Measurements from ENCODE around the gene TUBB6.
A peak's percentile ranks its signal among the peaks of the same experiment; 100 is the strongest.

The TUBB6 gene

DNA sequence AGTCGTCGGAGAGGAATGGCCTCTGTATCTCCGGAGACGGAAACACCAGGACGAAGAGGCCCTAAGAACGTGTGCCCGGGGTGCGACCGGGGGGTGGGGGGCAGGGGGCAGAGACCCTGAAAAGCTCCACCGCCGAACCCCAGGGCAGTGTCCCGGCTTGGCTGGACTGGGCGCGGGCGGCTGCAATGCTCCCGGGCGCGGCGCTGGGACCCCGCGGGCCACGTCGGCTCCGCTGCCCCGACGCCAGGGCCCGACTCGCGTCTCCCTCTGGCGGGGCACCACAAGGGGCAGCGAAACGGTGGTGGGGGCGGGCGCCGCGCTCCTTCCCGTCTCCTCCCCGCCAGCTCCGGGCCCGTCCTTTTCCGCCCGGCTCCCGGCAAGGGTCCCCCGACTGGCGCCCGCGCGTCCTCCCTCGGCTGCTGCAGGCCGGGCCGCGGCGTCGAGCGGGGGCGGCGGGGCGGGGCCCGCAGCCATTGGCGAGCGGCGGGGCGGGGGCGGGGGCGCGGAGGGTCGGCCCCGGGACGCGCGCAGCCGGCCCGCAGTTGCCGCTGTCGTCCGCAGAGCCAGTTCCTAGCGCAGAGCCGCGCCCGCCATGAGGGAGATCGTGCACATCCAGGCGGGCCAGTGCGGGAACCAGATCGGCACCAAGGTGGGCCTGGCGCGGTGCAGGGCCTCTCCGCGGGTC, at the start of gene TUBB6:
TSS of gene TUBB6 (plus strand) at position 541 of the 685 bp plus-strand sequence. CDS start at position 593, 52 bp downstream.
- peak in 1 of 2 donors; percentile 18 for DNase-seq (ENCODE audit: low read depth in 2 of 2)

DNA sequence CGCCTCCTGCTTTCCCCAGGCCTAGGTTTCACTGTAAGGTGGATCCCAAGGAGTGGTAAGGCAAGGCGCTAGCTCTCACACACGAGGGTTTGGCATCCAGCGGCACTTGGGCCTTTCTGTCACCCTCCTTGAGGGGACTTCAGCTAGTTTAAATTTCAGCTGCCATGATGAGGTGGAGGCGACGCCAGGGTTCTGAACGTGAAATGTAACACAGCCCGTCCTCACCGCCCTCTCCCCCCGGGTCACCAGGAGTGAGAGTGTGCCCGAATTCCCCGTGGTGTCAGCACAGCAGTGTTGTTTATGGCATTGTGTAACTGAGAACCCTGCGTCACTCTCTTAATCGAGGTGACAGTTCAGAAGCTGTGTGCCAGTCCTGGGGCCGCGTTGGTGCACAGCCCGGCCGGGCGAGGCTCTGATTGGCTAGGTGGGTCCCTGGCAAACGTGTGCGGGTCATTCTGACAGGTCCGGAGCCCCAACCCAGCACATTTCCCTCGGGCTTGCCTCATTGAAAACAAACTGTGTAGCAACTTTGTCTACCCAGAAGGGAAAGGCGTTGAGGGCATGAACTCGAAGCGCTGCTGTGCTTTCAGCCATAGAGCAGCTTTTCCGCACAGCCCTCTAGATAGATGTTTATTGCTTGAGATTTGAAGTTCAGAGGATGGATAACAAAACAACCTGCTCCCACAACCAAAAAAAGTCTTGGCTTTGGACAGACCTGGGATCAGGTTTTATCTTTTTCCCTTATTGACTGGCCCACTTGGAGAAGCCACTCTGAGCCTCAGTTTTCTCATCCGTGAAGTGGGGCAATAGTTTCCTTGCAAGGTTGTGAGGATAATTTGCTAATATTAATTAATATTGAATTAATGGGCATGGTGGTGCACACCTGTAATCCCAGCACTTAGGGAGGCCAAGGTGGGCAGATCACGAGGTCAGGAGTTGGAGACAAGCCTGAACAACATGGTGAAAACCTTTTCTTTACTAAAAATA, 49.0 kb upstream of the TUBB6 start:
- DNase-seq (ENCODE audit: low read depth in 2 of 2): no peak

DNA sequence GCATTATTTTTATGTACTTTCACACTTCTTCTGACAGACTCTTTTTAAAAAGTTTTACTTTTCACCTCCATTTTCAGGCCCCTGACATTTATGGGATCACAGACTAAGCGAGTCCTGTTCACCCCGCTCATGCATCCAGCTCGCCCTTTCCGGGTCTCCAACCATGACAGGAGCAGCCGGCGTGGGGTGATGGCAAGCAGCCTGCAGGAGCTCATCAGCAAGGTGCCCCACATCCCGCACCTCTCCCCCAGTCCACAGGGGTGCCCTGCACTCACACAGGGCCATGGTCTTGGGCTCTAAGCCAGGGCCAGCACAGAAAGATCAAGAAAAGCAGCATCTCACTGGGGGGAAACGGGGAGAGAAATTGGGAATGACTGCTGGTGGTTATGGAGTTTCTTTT, 45.3 kb upstream of the TUBB6 start:
- DNase-seq (ENCODE audit: low read depth in 2 of 2): no peak

DNA sequence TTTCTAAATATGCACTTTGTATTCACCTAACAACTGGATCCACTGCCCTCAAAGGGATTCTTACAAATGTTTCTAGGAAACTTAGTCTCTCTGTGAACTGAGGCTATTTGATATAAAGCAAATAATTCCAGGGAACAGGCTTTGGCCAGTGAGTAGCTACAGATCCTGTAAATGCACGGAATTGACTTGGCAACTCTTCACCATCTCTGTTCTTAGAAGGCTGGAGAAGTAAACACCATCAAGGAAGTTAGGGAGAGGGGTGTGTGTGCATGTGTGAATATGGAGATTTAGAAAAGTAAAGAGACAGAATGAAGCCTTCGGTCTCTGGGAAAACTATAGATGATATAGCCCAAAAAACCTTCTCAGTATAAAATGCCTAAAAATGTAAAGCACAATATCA, 43.2 kb upstream of the TUBB6 start:
- DNase-seq (ENCODE audit: low read depth in 2 of 2): no peak

DNA sequence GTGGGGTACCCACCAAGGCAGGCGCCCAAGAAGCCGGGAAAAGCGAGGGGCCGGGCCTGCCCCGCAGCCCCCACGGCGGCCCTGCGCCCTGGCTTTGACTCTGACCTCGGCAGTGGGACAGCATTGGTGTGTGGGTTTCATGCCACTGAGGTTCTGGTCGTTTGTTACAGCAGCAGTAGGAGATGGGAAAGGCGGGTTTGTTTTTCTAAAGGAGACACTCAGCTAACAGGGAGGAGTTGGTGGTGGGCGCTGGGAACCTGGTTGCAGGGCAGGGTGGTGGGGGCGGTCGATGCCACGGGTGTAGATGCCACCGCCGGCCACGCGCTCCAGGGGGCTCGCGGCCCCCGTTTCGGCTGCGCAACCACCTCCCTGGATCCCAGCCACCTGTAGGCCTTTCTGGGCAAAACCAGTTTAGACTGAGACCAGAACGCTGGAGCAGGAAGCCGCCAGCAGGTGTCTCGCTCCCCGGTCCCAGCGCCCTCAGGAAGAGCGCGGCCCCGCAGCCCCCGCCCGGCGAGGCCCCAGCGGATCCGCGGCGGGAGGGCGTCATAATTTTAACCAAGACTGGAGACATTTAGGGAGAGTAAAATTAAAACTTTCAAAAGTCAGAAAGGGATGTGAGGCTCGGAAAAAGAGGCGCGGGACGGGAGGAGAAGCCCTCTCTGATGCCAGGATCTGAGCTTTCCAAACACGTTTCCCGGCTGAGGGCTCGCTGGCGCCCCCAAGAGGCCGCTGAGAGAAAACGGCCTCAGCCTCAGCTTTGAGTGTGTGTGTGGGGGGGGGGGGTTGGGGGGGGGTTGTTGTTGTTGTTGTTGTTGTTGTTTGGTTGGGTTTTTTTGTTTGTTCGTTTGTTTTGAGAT, 36.4 kb upstream of the TUBB6 start:
- peak; percentile 20 to 31 for DNase-seq (ENCODE audit: low read depth in 2 of 2)

DNA sequence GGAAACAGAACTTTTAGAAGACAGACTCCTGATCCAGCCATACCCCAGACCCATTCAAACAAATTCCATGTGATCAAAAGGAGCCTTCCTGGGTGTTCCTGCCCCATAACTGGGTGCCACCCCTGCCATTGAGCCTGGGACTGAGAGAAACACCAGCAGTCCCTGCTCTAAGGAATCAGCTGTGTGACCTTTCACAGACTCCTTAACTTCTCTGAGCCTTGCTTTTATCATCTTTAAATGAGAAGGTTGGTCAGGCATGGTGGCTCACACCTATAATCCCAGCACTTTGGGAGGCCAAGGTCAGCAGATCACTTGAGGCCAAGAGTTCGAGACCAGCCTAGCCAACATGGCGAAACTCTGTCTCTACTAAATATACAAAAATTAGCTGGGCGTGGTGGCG, 33.2 kb upstream of the TUBB6 start:
- DNase-seq (ENCODE audit: low read depth in 2 of 2): no peak

DNA sequence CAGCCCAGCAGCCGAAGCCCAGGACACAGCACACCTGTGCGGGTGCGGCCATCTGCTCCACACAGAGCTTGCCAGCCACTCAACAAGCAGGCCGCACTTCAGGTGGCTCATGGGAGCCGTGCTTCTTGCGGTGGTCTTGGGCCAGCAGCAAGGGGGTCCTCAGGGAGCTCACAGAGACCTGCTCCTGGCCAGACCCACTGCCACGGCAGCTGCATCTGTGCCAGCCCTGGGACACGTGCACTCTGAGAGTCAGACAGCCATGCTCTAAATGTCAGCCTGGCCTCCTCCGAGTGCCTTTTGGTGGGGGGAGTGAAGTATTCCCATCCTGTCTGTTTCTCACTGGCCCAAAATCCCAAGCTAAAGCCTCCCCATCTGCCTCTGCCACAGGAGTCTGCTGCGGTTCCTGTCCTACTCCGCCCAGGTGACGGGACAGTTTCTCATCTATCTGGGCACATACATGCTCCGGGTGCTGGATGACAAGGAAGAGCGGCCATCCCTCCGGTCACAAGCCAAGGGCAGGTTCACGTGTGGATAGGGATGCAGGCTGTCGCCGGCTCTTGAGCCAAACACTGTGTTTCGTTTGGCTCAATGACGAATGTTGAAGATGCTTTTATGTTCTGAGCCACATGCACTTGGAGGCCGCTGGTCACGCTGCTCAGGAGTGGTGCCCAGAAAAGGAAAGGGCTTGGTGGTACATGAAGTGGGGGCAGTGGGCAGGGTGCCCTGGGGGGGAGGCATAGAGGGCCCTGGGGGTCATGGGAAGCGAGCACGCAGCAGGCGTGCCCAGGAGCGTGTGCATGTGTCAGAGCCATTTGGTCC, 31.1 kb upstream of the TUBB6 start:
- no peak for DNase-seq (ENCODE audit: low read depth in 2 of 2)

DNA sequence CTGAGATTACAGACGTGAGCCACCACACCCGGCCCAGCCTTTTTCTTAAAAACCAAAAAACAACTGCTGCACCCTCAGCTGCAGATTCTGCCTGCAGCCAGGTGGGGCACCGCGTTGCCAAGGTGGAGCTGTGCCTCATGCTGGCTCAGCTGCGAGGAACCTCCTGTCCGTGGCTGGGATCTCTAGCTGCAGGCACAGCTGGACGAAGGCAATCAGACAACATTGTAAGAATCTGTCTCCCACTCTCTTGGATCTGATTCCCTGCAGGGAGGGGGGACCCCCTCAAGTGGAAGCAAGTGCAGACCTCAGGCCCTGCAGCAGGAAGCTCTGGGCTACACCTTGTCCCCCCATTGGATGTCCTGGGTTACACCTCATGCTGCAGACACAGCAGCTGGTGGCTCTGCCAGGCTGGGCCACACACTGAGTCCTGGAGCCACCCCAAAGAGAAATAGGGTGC, 29.8 kb upstream of the TUBB6 start:
- DNase-seq (ENCODE audit: low read depth in 2 of 2): no peak

DNA sequence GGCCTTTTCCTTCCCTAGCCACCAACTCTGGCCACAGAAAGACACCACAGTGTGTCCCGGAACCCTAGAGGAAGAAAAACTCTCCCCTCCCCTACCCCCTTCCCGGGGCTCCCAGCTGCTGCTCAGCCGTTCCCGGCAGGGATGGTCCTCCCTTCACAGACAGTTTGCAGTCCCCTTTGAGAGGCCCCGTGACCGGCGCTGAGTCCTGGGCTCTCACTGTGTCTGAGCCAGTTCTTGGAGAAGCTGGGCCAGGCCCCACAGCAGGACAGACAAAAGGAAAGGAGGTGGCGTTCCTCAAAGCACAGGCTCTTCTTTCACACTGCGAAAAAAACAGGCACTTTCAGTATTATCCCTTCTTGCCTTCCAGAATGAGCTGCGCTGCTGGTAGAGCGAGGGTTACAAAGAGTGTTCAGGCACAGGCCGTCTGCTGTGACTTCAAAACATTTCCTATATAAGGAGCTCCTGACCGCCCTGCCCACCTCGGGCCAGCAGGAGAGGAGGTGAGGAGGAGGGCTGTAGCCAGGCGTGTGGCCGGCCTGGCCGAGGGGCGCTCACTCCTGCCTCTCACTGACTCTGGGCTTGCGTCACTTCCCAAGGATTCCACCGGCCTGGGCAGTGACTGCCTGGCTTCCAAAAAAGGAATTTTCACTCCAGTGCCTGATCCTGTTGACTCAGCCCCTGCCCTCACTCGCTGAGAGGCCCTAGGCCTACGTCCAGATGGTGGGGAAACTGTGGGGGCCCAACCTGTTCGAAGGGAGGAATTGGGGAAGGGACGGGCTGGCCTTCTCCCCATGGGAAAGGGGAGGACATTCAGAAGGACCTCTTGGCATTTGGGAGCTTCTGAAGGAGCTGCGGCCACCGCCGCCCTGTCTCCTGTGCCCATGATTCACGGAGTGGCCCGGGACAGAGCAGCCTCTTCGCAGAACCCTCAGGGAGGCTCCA, 29.0 kb upstream of the TUBB6 start:
- DNase-seq (ENCODE audit: low read depth in 2 of 2): no peak

DNA sequence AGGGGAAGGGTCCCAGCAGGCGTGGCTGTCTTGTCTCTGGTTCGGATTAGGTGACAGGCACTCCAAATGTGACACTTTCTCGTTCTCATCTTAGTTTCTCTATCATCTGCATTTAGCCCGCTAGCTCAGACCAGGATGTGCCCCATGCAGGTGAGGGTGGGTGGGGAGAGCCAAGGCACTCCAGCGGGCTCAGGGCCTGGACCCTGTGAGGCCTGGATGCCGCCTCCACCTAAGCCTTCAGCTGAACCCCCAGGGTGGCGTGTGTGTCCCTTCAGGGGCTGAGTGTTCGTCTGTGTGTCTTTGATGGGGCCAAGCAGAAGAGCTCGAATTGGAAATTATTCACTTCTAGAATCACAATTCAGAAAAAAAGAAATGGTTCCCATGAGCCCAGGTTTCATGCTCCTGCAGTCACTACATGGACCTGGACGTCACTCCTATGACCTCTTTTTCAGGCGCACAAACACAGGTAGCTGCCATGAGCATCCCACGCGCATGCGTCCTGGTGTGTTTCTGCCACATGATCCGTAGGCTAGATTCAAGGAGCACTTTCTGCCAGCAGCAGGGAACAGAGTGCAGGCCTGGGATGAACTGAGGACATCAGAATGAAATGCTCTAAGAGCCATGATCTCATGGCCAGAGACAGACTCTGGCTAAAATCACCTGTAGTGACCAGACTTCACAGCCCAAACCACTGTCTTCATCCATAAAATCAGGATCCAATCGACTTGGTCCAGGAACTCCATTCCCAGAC, 28.1 kb upstream of the TUBB6 start:
- DNase-seq (ENCODE audit: low read depth in 2 of 2): no peak

DNA sequence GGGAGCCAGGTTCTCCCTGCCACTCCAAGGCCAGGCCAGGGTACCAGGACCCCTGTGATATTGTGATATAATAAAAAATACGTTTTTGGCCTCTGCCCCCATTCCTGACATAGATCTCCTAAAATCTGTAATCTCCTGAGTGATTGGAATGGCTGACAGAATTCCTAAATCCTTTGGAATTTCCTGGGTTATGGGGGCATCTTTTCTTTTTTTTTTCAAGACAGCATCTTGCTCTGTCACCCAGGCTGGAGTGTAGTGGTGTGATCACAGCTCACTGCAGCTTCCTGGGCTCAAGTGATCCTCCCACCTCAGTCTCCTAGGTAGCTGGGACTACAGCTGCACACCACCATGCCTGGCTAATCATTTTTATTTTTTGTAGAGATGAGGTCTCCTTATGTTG, 26.2 kb upstream of the TUBB6 start:
- DNase-seq (ENCODE audit: low read depth in 2 of 2): no peak

DNA sequence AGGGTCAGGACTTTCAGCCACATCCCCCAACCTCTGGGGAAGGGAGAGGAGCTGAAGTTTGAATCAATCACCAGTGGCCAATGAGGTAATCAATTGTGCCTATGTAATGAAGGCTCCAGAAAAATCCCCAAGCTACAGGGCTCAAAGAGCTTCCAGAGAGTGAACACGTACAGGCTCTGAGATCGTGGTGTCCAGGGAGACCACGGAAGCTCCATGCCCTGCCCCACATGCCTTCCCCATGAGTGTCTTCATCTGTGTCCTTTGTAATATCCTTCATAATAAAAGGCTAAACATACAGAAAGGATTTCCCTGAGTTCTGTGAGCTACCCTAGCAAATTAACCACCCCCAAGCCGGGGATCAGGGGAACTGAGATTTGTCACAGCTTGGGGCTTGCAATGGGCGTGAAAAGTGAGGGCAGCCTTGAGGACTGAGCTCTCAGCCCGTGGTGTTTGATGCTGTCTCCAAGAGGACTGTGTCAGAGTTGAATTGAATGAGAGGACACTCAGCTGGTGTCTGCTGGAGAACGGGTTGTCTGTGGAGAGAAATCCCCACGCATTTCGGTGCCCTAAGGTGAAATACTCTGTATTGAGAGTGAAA, 25.5 kb upstream of the TUBB6 start:
- DNase-seq (ENCODE audit: low read depth in 2 of 2): no peak

DNA sequence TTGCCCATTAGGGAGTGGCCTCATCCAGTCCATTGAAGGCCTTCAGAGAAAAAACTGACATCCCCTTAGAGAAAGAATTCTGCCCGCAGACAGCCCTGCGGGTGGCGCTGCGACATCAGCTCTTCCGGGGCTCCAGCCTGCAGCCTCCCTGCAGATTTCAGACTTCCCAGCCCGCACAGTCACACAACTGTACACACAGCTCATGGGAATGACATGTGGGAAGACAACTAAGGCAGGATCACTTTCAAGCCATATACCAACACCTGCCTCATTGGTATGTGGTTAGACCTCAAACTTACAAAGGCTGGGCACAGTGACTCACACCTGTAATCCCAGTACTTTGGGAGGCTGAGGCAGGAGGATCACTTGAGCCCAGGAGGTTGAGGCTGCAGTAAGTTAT, 24.8 kb upstream of the TUBB6 start:
- no peak for DNase-seq (ENCODE audit: low read depth in 2 of 2)

DNA sequence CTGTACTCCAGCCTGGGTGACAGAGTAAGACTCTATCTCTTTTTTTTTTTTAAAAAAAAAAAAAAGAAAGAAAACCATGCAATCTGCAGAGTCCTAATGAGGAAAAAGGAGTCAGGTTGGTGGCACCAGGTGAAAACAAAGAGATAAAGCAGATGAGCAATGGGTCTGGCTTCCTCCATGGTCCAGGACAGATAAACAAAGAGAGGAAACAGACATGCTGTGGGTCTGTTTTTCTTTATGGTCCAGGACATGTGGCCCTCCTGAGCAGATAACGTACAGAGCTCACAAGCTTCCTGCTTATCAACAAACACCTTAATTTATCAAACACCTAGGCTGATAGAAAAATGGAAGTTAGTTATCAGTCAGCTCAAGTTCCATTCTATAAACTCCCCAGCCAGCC, 24.4 kb upstream of the TUBB6 start:
- no peak for DNase-seq (ENCODE audit: low read depth in 2 of 2)

DNA sequence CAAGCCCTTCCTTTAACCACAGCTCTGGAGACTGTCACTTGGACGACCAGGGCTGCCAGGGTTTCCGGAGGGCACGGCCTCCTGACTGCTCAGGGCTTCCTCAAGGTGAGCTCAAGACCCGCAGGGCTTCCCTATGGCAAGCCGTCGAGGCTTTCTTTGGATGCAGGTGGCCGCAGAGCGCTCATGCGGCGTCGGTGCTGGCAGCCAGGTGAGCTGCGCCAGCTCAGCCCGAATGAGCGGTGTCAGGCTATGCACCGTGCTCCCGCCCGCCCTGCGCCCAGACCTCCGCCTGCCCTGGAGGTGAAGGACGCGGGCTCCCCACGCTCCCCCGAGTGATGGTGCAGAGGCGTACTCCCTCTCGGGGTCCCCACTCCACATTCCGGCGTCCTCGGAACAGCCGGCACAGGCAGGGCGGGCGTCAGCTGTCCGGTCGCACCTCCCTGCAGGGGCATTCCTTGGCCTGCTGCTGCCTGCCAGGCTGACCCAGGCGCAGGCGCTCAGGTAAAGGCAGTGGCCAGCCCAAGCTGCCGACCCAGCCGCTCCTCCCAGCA, 20.8 kb upstream of the TUBB6 start:
- no peak for DNase-seq (ENCODE audit: low read depth in 2 of 2)

DNA sequence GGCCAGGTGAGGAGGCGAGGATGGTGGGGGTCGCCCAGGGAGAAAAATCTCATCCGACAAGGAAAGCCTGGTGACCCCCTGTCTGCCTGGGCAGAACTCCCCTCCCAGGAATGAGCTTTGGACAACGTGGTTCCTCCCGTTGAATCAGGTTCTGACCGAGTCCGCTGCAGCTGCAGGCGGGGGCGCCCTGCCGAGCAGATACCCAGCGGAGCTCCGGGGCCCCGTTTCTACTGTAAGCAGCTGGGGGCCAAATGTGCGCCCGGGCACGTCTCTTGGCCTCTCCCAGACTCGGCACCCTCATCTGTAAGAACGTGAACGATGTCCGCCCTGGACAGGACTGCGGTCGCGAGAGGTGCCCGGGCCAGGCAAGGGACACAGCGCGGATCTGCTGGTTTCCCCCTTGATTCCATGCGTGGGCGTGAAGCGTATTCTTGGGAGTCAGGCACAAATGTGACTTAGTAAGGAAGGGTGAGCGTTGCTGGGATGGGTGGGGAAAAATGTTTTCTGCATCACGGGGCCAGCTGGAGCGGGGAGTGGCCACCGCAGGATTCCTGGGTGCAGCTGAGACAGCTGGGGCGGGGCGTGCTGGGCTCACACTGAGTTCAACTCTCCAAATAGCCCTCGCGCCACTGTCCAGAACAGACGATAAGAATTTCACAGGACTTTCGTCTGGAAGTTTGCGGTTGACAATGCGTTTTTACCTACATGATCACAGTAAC, 20.2 kb upstream of the TUBB6 start:
- no peak for DNase-seq (ENCODE audit: low read depth in 2 of 2)

DNA sequence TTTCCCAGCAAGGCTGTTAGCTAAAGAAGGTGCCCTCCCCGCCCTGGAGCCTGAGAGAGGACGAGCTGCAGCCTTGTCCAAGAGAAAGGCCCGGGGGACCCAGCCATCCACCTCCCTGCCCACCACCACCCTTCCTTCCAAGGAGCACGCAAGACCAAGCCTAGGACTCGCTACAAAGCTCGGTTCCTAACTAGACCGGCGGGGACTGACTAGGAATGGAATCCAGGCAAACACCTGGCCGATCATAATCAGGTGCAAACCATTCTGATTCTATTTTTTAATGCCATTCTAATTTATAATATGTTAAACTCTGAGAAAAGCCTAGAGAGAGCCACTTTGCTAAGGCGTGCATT, 19.7 kb upstream of the TUBB6 start:
- DNase-seq (ENCODE audit: low read depth in 2 of 2): no peak

DNA sequence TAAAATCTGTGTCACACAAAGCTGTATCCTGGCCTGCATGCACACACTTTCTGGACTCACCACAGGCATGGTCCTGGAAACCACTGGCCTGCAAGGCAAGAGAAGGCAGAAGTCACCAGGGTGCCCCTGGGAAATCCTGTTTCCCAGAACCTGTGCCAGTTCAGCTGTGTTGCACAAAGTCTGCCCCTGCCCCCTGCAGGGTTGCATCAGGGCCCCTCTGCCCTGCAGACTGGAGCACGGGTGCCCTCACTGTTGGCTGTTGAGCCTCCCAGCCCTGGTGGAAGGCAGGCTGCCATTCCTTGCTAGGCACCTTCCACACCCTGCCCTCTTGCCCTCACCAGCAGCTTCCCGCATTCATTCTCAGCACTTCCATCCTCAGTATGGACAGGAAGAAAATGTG, 18.0 kb upstream of the TUBB6 start:
- DNase-seq (ENCODE audit: low read depth in 2 of 2): no peak
